CD14-positive monocyte (primary cell): ENCODE data around the gene RBBP6. TPM values are rescaled to one million over a fixed set of nuclear protein-coding genes. Genes with fewer than 3 reads are reported as not detected.
A peak's percentile ranks its signal among the peaks of the same experiment; 100 is the strongest.
"Not testable (repeated sequence)": the region's sequence is repeated elsewhere in the genome, so short reads cannot be mapped to it uniquely, and the experiment has no call there.

Experiments used
- DNase-seq, 3 donors: peaks; one replicate each; pipeline ENCODE4 v3.0.0-alpha.2; 2011 to 2022
- H2AFZ ChIP-seq: 2 replicates; pipeline ENCODE4 v1.6.0; 2012; ENCODE audit warnings: mild to moderate bottlenecking, low read depth, low read length, inconsistent platforms; ENCODE audit not compliant: insufficient read depth, poor library complexity, severe bottlenecking
- H3K27ac ChIP-seq, 2 donors: 1 replicate in 1 of 2; 2 replicates in 1 of 2; pipeline ENCODE4 v1.5.1; 2012 to 2013; ENCODE audit warnings: low read length in 2 of 2, control low read depth in 1 of 2, inconsistent platforms in 1 of 2, low read depth in 1 of 2, mild to moderate bottlenecking in 1 of 2
- H3K27me3 ChIP-seq, 2 donors: one replicate each; pipeline versions ENCODE4 v1.6.0 to v1.6.1; 2011 to 2013; ENCODE audit warnings: low read length in 2 of 2; ENCODE audit not compliant: control insufficient read depth in 2 of 2, insufficient read depth in 2 of 2
- H3K36me3 ChIP-seq, 2 donors: replicated peaks in 1 of 2; 1 replicate in 1 of 2; 2 replicates in 1 of 2; pipeline versions ENCODE4 v1.5.1 to v1.6.1; 2012 to 2013; ENCODE audit warnings: low read length in 2 of 2, control low read depth in 1 of 2, inconsistent platforms in 1 of 2, mild to moderate bottlenecking in 1 of 2; ENCODE audit not compliant: insufficient read depth in 2 of 2, control insufficient read depth in 1 of 2
- H3K4me1 ChIP-seq, 2 donors: 1 replicate in 1 of 2; 2 replicates in 1 of 2; pipeline versions ENCODE4 v1.5.1 to v1.6.1; 2012 to 2013; ENCODE audit warnings: low read length in 2 of 2, control low read depth in 1 of 2, inconsistent platforms in 1 of 2, mild to moderate bottlenecking in 1 of 2, moderate library complexity in 1 of 2; ENCODE audit not compliant: insufficient read depth in 2 of 2, control insufficient read depth in 1 of 2
- H3K4me2 ChIP-seq: replicated peaks from 2 replicates; pipeline ENCODE3; 2012; ENCODE audit warnings: low read length, moderate library complexity, mild to moderate bottlenecking; ENCODE audit not compliant: poor library complexity, severe bottlenecking; ENCODE audit errors: extremely low read depth
- H3K4me3 ChIP-seq, 3 experiments: fragments of 200-600 bp in 1 of 3; sonication (generic) in 1 of 3; replicated peaks in 1 of 3; 1 replicate in 2 of 3; 2 replicates in 1 of 3; pipeline ENCODE4 v1.5.1; 2011 to 2013; ENCODE audit warnings: low read length in 3 of 3, mild to moderate bottlenecking in 3 of 3, control low read depth in 2 of 3, low read depth in 2 of 3, inconsistent platforms in 1 of 3, moderate library complexity in 1 of 3
- H3K79me2 ChIP-seq: 2 replicates; pipeline ENCODE4 v1.6.0; 2012; ENCODE audit warnings: mild to moderate bottlenecking, control low read depth, inconsistent platforms, low read length, moderate library complexity; ENCODE audit not compliant: insufficient read depth
- H3K9ac ChIP-seq: 2 replicates; pipeline ENCODE4 v1.6.0; 2017; ENCODE audit warnings: low read length, mild to moderate bottlenecking; ENCODE audit not compliant: insufficient read depth, poor library complexity, severe bottlenecking
- H3K9me3 ChIP-seq, 2 donors: replicated peaks in 1 of 2; 1 replicate in 1 of 2; 2 replicates in 1 of 2; pipeline versions ENCODE4 v1.5.1 to v1.6.1; 2012 to 2013; ENCODE audit warnings: low read length in 2 of 2, control low read depth in 1 of 2; ENCODE audit not compliant: control insufficient read depth in 1 of 2, insufficient read depth in 1 of 2
- H4K20me1 ChIP-seq: 2 replicates; pipeline ENCODE4 v1.6.0; 2012; ENCODE audit warnings: mild to moderate bottlenecking, low read length, control low read depth, moderate library complexity; ENCODE audit not compliant: insufficient read depth
- H3K27ac Mint-ChIP-seq, 7 donors: one replicate each; pipeline ENCODE4 v1.8.0; 2020; ENCODE audit warnings: mild to moderate bottlenecking in 7 of 7, mixed read lengths in 7 of 7, moderate library complexity in 6 of 7, inconsistent platforms in 2 of 7
- H3K27me3 Mint-ChIP-seq, 3 donors: one replicate each; pipeline ENCODE4 v1.8.0; 2021 to 2022; ENCODE audit warnings: low read depth in 3 of 3, mild to moderate bottlenecking in 3 of 3, mixed read lengths in 3 of 3, moderate library complexity in 3 of 3, inconsistent platforms in 1 of 3
- H3K36me3 Mint-ChIP-seq, 2 donors: one replicate each; pipeline ENCODE4 v1.8.0; 2020; ENCODE audit warnings: mixed read lengths in 2 of 2, inconsistent platforms in 1 of 2, mild to moderate bottlenecking in 1 of 2
- H3K4me1 Mint-ChIP-seq: one replicate; pipeline ENCODE4 v1.8.0; 2020; ENCODE audit warnings: mild to moderate bottlenecking, mixed read lengths
- H3K4me3 Mint-ChIP-seq, 2 donors: one replicate each; pipeline ENCODE4 v1.8.0; 2020; ENCODE audit warnings: mild to moderate bottlenecking in 2 of 2, mixed read lengths in 2 of 2, moderate library complexity in 1 of 2
- H3K9me3 Mint-ChIP-seq, 7 donors: one replicate each; pipeline ENCODE4 v1.8.0; 2020 to 2022; ENCODE audit warnings: mixed read lengths in 7 of 7, mild to moderate bottlenecking in 6 of 7, moderate library complexity in 6 of 7, inconsistent platforms in 2 of 7
- CTCF ChIP-seq: fragments of 200-600 bp; IDR thresholded peaks from one replicate; pipeline ENCODE4 v1.8.0; 2022; ENCODE audit warnings: antibody characterized with exemption, mild to moderate bottlenecking
- WGBS: methylation state at CpG from one replicate; pipeline ENCODE4 v1.1.5; 2013; ENCODE audit warnings: missing lambda C conversion rate; ENCODE audit not compliant: insufficient coverage; 5-methylcytosine and 5-hydroxymethylcytosine counted together
- intact Hi-C, 2 donors: fragments of 100-400 bp; cut with micrococcal nuclease; formaldehyde crosslinking; loops; one replicate each; pipeline versions ENCODE4 v1.15.0 to v1.15.1; 2023
- polyA plus RNA-seq, 3 donors: library from polyadenylated mRNA; depleted of rRNA in 1 of 3; unstranded in 2 of 3; stranded (reverse) in 1 of 3; fragments of 300-500 nt in 2 of 3; fragments of >200 nt in 1 of 3; fragmentation: Illumina TruSeq in 2 of 3; gene quantifications; 1 replicate in 2 of 3; 2 replicates in 1 of 3; pipeline ENCODE4 v1.2.3, GENCODE V29; 2012 to 2021

RBBP6 gene
- polyA plus RNA-seq, 3 donors, result 13.2 to 85.2 (median 20.1) TPM

- H3K4me1 Mint-ChIP-seq, DNase-seq, H3K4me3 ChIP-seq, H3K9ac ChIP-seq, H3K27me3 Mint-ChIP-seq, H3K9me3 ChIP-seq, H2AFZ ChIP-seq, H3K4me1 ChIP-seq, H3K4me3 Mint-ChIP-seq, H3K4me2 ChIP-seq, H3K27me3 ChIP-seq, H3K27ac ChIP-seq, H4K20me1 ChIP-seq, intact Hi-C loops, H3K27ac Mint-ChIP-seq, H3K79me2 ChIP-seq: not testable (repeated sequence)
- Mint-ChIP-seq H3K9me3 (peaks cover 22 to 28% (median 26%) of the 10 kb centered on the region in 7 donors), H3K36me3 (peaks cover 13 to 15% of the 10 kb centered on the region in 2 donors)
- peaks cover 5 to 15% of the 10 kb centered on the region in 2 donors for H3K36me3 ChIP-seq
- WGBS, result 100% methylated on average over 3 of the region's 4 CpGs
Observed at GRCh38 chr16:24575791-24576190, 36.4 kb downstream of the RBBP6 start.

GRCh38 chr16:24577167-24577566, 37.8 kb downstream of the RBBP6 start:
- 93% methylated on average over 7 of the region's 11 CpGs for WGBS

More at GRCh38 chr16:24577167-24577566, 37.8 kb downstream of the RBBP6 start:
- H3K4me1 Mint-ChIP-seq, result no peaks in the 10 kb centered on the region
- Histone ChIP-seq H3K4me2 (no peak overlapping the region), H3K9me3 (peaks cover 0 to 2% of the 10 kb centered on the region in 2 donors), H4K20me1 (no peaks in the 10 kb centered on the region), H3K9ac (no peak overlapping the region), H2AFZ (no peak overlapping the region), H3K27ac (no peak overlapping the region), H3K36me3 (peaks cover 0 to under 1% of the 10 kb centered on the region in 2 donors), H3K4me1 (no peaks in the 10 kb centered on the region), H3K4me3 (no peak overlapping the region), H3K79me2 (no peaks in the 10 kb centered on the region), H3K27me3 (no peaks in the 10 kb centered on the region)
- peaks cover under 1 to 1% of the 10 kb centered on the region in 2 donors for H3K36me3 Mint-ChIP-seq
- no peak overlapping the region for H3K4me3 Mint-ChIP-seq
- H3K27me3 Mint-ChIP-seq, result no peaks in the 10 kb centered on the region
- H3K27ac Mint-ChIP-seq, result peak overlapping the region in 3 of 7 donors; percentile 3 to 27 (median 9)
- intact Hi-C loops, result no loop called here
- no peak for TF ChIP-seq CTCF
- DNase-seq, result no peak
- H3K9me3 Mint-ChIP-seq, result peaks cover 11 to 20% (median 18%) of the 10 kb centered on the region in 7 donors
